Natural killer cell (primary cell): ENCODE results near the gene HBD. TPM values are rescaled to one million over a fixed set of nuclear protein-coding genes. Genes with fewer than 3 reads are reported as not detected.

ENCODE experiments used
- ATAC-seq, 3 donors: fragments of 150-1000 bp in 2 of 3; fragments of 200-7000 bp in 1 of 3; cut with Tn5 transposase; 1 replicate in 1 of 3; 2 replicates in 2 of 3; pipeline ENCODE4 v1.10.0; 2021; ENCODE audit warnings: mild to moderate bottlenecking in 2 of 3, moderate library complexity in 2 of 3
- DNase-seq, 2 donors: peaks; one replicate each; pipeline versions ENCODE4 v3.0.0 to v3.0.0-alpha.2; 2013 to 2021; ENCODE audit warnings: mixed read lengths in 1 of 2
- H3K27ac ChIP-seq: one replicate; pipeline ENCODE4 v1.5.1; 2013; ENCODE audit warnings: mild to moderate bottlenecking, low read length
- H3K27me3 ChIP-seq: one replicate; pipeline ENCODE4 v1.6.1; 2013; ENCODE audit warnings: low read length; ENCODE audit not compliant: control insufficient read depth, insufficient read depth
- H3K36me3 ChIP-seq: one replicate; pipeline ENCODE4 v1.6.1; 2013; ENCODE audit warnings: low read length; ENCODE audit not compliant: control insufficient read depth, insufficient read depth
- H3K4me1 ChIP-seq: one replicate; pipeline ENCODE4 v1.6.1; 2013; ENCODE audit warnings: low read length; ENCODE audit not compliant: control insufficient read depth, insufficient read depth
- H3K4me3 ChIP-seq: one replicate; pipeline ENCODE4 v1.5.1; 2013; ENCODE audit warnings: low read length
- H3K9me3 ChIP-seq: one replicate; pipeline ENCODE4 v1.6.1; 2013; ENCODE audit warnings: low read length; ENCODE audit not compliant: control insufficient read depth, insufficient read depth
- H3K27ac Mint-ChIP-seq, 2 donors: one replicate each; pipeline ENCODE4 v1.8.0; 2022; ENCODE audit warnings: mild to moderate bottlenecking in 2 of 2, mixed read lengths in 2 of 2, moderate library complexity in 1 of 2
- H3K27me3 Mint-ChIP-seq, 2 donors: one replicate each; pipeline ENCODE4 v1.8.0; 2022; ENCODE audit warnings: low read depth in 2 of 2, mixed read lengths in 2 of 2
- H3K36me3 Mint-ChIP-seq: one replicate; pipeline ENCODE4 v1.8.0; 2022; ENCODE audit warnings: mixed read lengths
- H3K4me1 Mint-ChIP-seq, 2 donors: one replicate each; pipeline ENCODE4 v1.8.0; 2022; ENCODE audit warnings: mixed read lengths in 2 of 2
- H3K4me3 Mint-ChIP-seq: one replicate; pipeline ENCODE4 v1.8.0; 2022; ENCODE audit warnings: mild to moderate bottlenecking, moderate library complexity, mixed read lengths
- H3K9me3 Mint-ChIP-seq, 2 donors: one replicate each; pipeline ENCODE4 v1.8.0; 2022; ENCODE audit warnings: mixed read lengths in 2 of 2
- CTCF ChIP-seq: fragments of 200-600 bp; IDR thresholded peaks from one replicate; pipeline ENCODE4 v1.8.0; 2022; ENCODE audit warnings: antibody characterized with exemption
- WGBS: methylation state at CpG from one replicate; pipeline ENCODE4 v1.1.7; 2013; ENCODE audit warnings: missing lambda C conversion rate; ENCODE audit not compliant: insufficient coverage; 5-methylcytosine and 5-hydroxymethylcytosine counted together
- intact Hi-C: fragments of 100-400 bp; cut with micrococcal nuclease; formaldehyde crosslinking; loops from one replicate; pipeline ENCODE4 v1.14.2; 2022
- total RNA-seq, 4 donors: library from RNA; stranded (reverse); fragments of 120-200 nt in 1 of 4; gene quantifications; one replicate each; pipeline versions ENCODE4 v1.2.3 to v1.2.4, GENCODE V29; 2013 to 2022

The HBD gene
- total RNA-seq, 3 donors from 2014 or later (not counting 1 experiment from before 2014, with no cell fraction given), result not detected

GRCh38 chr11:5247472-5248192, 13.3 kb upstream of the HBD start:
- no peak for DNase-seq
- 94% methylated on average over 3 of the region's 3 CpGs for WGBS
- no peak overlapping the region for H3K27ac ChIP-seq

GRCh38 chr11:5246772-5247471, 12.6 kb upstream of the HBD start:
- H3K27me3 ChIP-seq, result no peaks in the 10 kb centered on the region
- Mint-ChIP-seq H3K9me3 (no peaks in the 10 kb centered on the region), H3K36me3 (no peaks in the 10 kb centered on the region), H3K27ac (no peak overlapping the region), H3K4me1 (no peaks in the 10 kb centered on the region), H3K4me3 (no peak overlapping the region), H3K27me3 (no peaks in the 10 kb centered on the region)
- WGBS, result 62% methylated on average over 6 of the region's 6 CpGs
- intact Hi-C loops, result loop anchor here (1.0 kb wide), 1 partner anchor 7 kb away; the partner anchor contains the start of gene HBG2
- no peaks in the 10 kb centered on the region for H3K9me3 ChIP-seq
- H3K4me3 ChIP-seq, result no peak overlapping the region
- TF ChIP-seq CTCF, result no peak
- ATAC-seq, result no peak
- H3K36me3 ChIP-seq, result no peaks in the 10 kb centered on the region
- no peaks in the 10 kb centered on the region for H3K4me1 ChIP-seq
- DNase-seq, result no peak
- H3K27ac ChIP-seq, result no peak overlapping the region

More at GRCh38 chr11:5247472-5248192, 13.3 kb upstream of the HBD start:
- Mint-ChIP-seq H3K4me3 (no peak overlapping the region), H3K27ac (no peak overlapping the region), H3K36me3 (no peaks in the 10 kb centered on the region), H3K27me3 (no peaks in the 10 kb centered on the region), H3K9me3 (no peaks in the 10 kb centered on the region), H3K4me1 (no peaks in the 10 kb centered on the region)
- intact Hi-C loops, result no loop called here
- Histone ChIP-seq H3K9me3 (no peaks in the 10 kb centered on the region), H3K4me1 (no peaks in the 10 kb centered on the region), H3K36me3 (no peaks in the 10 kb centered on the region), H3K27me3 (no peaks in the 10 kb centered on the region), H3K4me3 (no peak overlapping the region)
- TF ChIP-seq CTCF, result no peak
- no peak for ATAC-seq

- 61% methylated on average over 2 of the region's 2 CpGs for WGBS
- no peak overlapping the region for H3K27ac Mint-ChIP-seq
- no peaks in the 10 kb centered on the region for H3K36me3 Mint-ChIP-seq
Observed at GRCh38 chr11:5245155-5245554, 10.9 kb upstream of the HBD start.

More at GRCh38 chr11:5245155-5245554, 10.9 kb upstream of the HBD start:
- DNase-seq (no peak), ATAC-seq (no peak)
- Histone ChIP-seq H3K4me3 (no peak overlapping the region), H3K27me3 (no peaks in the 10 kb centered on the region), H3K36me3 (no peaks in the 10 kb centered on the region), H3K9me3 (no peaks in the 10 kb centered on the region), H3K27ac (no peak overlapping the region), H3K4me1 (no peaks in the 10 kb centered on the region)
- Mint-ChIP-seq H3K4me1 (no peaks in the 10 kb centered on the region), H3K4me3 (no peak overlapping the region), H3K9me3 (no peaks in the 10 kb centered on the region), H3K27me3 (peaks cover 0 to 3% of the 10 kb centered on the region in 2 donors)
- no peak for TF ChIP-seq CTCF
- intact Hi-C loops, result no loop called here
